ENCODE measurements around the gene FGF12. TPM values are rescaled to one million over a fixed set of nuclear protein-coding genes. Genes with fewer than 3 reads are reported as not detected.

FGF12 gene
- total RNA-seq, 2 donors from 2014 or later = 245 to 291 TPM

DNA sequence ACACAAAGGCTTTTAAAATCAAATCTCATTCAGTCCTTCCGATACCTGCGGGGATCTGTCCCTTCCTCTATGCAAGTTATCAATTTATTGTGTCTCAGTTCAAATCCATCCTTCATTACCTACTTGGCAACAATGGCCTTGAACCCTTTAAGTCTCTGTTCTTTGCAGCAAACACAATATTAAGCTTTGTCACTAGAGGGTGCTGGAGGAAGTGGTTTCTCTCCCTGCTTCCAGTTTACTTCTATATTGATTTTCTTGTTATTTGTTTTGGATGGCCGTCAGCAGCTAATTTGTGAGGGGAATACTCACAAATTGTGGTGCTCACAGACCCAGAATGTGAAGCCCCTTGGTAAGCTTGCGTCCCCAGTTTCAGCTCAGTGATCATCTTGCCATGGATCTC, 278.3 kb downstream of the FGF12 start:
- DNase-seq (no peak), ATAC-seq (no peak)
- intact Hi-C loops (cut with DNase I) = loop anchor here in 1 of 2 donors (10.0 kb wide), 2 partner anchors 314 to 1034 kb away; no protein-coding TSS in a partner anchor

DNA sequence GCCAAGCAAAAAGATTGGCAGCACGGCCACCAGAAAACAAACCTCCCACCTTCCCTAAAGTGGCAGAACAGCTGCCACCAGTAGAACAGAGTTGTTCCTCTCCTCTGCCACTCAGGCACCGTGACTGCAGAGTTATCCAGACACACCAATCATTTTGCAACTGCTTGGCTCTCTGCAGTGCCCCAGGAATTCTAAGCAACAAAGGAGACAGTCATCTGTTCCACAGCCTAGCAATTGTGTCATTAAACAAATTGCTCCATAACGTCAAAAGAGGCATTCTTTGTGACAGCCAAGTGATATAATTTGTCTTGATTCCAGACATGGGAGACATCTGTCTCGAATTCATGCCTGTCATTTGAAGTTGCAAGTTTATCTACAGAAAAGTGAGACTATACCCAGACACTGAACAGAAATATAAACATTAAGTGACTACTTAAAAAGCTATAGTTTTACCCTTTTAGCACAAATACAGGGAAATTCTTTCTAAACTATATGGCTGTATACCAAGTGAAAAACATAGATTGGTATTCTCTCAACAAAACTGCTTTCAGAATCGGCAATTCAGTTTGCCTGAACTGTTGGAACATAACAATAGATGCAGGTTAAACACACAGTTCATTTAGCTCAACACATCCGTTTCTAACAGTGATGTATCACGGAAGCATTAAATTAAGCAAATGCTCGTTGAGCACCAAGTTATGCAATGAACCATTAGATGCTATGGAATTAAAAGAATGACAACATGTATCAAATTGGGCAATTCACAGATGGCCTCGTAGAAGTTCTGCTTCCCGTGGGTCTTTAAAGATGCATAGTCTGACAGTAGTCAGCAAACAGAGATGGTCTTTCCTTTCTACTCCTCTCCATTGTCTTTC, 281.3 kb downstream of the FGF12 start:
- peak; percentile 51 to 73 for ATAC-seq
- intact Hi-C loops (cut with DNase I) = loop anchor here in 1 of 2 donors (10.0 kb wide), 2 partner anchors 311 to 1031 kb away; no protein-coding TSS in a partner anchor
- DNase-seq = peak; percentile 26

DNA sequence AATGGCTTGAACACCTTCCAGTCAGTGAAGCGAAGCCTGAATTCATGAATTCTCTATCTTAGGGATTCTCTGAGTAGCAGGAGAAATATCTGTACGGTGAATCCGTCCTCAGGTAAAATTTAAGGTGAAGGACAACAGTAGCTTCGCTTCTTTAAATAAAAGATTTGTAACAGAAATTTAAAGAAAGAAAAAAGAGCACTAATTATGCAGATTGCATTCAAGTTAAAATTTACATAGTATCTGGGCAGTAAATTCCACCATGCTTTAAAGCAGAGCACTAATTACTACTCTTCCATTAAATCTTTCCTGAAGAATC, 282.6 kb downstream of the FGF12 start:
- intact Hi-C loops (cut with DNase I) = loop anchor here (1.0 to 10.0 kb wide), 4 partner anchors 310 to 1030 kb away; no protein-coding TSS in a partner anchor
- no peak for DNase-seq
- no peak for ATAC-seq

- intact Hi-C loops (cut with DNase I) = loop anchor here (1.0 to 10.0 kb wide), 4 partner anchors 309 to 1029 kb away; no protein-coding TSS in a partner anchor
- peak; percentile 80 to 89 for ATAC-seq
- peak; percentile 55 for DNase-seq
These were observed 283.1 kb downstream of the FGF12 start for GRCh38 chr3:192444096-192444790.

- DNase-seq (no peak), ATAC-seq (no peak)
- intact Hi-C loops (cut with DNase I) = no loop called here
These were observed 292.1 kb downstream of the FGF12 start for GRCh38 chr3:192435241-192435640.

GRCh38 chr3:192434186-192434585, 293.2 kb downstream of the FGF12 start:
- no peak for DNase-seq
- intact Hi-C loops (cut with DNase I) = loop anchor here in 1 of 2 donors (5.0 kb wide), 1 partner anchor 247 kb away; no protein-coding TSS in a partner anchor
- no peak for ATAC-seq

DNA sequence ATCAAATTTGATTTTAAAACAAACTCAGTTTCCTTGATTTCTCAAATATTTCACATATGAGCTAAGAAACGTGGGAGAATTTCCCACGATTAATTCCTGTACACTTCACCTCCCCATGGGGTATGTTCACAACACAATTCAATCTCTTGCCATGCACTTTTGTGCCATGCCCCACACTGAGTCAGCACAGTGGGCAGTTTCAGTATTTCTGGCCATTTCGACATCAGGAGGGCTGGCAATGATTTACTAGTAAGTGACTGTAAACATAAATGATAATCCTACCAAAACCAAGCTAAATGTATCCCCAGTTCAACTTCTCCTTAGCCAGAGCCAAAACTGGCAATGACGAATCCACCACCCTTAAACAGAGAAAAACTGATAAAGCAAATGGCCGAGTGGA, 293.6 kb downstream of the FGF12 start:
- ATAC-seq (no peak), DNase-seq (no peak)
- intact Hi-C loops (cut with DNase I) = loop anchor here in 1 of 2 donors (5.0 kb wide), 1 partner anchor 246 kb away; no protein-coding TSS in a partner anchor

DNA sequence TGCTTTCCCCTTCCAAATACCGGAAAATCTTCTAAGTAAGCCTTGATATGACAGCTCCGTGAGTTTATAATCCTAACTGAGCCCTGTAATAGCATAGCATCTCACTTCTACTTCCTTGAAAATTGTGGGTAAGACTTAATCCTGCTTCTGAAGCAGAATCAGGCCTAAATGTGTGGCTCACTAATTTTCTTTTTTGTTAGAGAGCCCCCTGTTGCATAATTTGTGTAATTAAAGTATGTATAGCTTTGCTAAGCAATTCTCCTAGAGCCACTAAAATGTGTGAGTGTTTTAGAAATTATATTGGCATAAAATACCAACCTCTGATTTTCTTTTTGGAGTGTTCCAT, 304.4 kb downstream of the FGF12 start:
- DNase-seq = no peak
- ATAC-seq = no peak
- intact Hi-C loops (cut with DNase I) = loop anchor here in 1 of 2 donors (5.0 kb wide), 1 partner anchor 291 kb away; no protein-coding TSS in a partner anchor

GRCh38 chr3:192422321-192422996, 304.9 kb downstream of the FGF12 start:
- intact Hi-C loops (cut with DNase I) = loop anchor here in 1 of 2 donors (5.0 kb wide), 1 partner anchor 290 kb away; no protein-coding TSS in a partner anchor

GRCh38 chr3:192419312-192419711, 308.0 kb downstream of the FGF12 start:
- intact Hi-C loops (cut with DNase I) = no loop called here
- no peak for DNase-seq
- ATAC-seq = no peak

More at GRCh38 chr3:192422321-192422996, 304.9 kb downstream of the FGF12 start:
- DNase-seq (no peak), ATAC-seq (peak in 1 of 2 donors; percentile 51)

DNA sequence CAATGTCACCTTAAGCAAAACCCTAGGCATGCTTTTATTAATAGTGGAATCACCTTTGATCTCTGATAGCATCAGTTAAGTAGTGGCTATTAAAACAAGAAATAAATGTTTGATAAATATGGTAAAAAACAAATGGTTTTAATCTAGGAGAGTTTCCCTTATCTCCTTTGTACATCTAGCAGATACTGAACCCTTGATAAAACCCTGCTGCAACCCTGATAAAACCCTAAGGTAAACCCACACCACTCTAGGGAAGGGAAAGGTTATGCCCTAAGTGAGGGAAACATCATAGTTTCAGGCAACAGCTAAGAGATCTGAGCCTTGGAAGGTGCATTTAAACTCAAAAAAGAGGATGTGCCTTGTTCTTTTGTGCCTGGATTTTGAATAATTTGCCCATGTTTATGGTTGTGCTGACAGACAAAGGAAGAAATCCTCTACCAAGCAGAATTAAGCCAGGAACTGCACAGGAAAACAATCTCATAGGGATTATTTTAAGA, 309.7 kb downstream of the FGF12 start:
- DNase-seq (no peak), ATAC-seq (no peak)
- intact Hi-C loops (cut with DNase I) = no loop called here

DNA sequence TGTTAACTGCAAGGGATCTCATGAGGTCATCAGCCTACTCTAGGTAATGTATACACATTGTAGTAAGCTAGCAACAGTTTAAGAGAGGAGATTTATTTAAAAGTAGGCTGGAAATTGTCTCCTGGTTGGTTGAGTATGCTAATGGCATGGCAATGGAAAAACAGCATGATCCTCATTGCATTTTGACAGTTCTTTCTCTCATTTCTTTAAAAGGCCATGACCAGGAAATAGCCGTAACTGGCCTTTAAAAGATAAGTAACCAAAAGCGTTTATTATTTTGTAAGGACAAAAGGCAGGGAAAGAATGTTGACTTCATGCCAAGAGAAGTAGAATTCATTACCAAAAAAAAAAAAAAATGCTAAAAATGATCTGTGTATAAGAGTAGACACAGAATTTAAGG, 310.3 kb downstream of the FGF12 start:
- no peak for ATAC-seq
- intact Hi-C loops (cut with DNase I) = no loop called here
- no peak for DNase-seq

DNA sequence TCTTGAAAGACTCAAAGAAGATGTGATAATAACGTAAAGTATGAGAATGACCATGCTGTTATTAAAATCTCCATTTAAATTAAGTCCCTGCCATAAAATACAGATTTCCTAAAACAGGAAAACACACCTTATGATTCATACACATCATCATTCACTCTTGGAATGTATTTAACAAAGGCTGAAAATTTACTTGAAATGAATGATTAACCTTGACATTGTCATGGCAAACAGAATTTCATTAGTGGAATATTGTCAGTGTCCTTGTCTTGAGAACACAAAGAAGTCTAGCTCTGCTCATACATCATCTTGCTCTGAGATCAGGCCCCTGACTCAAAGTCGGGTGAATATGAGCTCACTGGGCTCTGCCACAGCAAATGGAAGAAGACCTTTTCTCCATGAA, 313.9 kb downstream of the FGF12 start:
- ATAC-seq = no peak
- DNase-seq = no peak
- intact Hi-C loops (cut with DNase I) = no loop called here

GRCh38 chr3:192410684-192410960, 316.7 kb downstream of the FGF12 start:
- no peak for ATAC-seq
- intact Hi-C loops (cut with DNase I) = no loop called here
- DNase-seq = no peak

GRCh38 chr3:192409838-192410683, 317.3 kb downstream of the FGF12 start:
- intact Hi-C loops (cut with DNase I) = no loop called here
- ATAC-seq (peak; percentile 50 to 59), DNase-seq (peak; percentile 31)

DNA sequence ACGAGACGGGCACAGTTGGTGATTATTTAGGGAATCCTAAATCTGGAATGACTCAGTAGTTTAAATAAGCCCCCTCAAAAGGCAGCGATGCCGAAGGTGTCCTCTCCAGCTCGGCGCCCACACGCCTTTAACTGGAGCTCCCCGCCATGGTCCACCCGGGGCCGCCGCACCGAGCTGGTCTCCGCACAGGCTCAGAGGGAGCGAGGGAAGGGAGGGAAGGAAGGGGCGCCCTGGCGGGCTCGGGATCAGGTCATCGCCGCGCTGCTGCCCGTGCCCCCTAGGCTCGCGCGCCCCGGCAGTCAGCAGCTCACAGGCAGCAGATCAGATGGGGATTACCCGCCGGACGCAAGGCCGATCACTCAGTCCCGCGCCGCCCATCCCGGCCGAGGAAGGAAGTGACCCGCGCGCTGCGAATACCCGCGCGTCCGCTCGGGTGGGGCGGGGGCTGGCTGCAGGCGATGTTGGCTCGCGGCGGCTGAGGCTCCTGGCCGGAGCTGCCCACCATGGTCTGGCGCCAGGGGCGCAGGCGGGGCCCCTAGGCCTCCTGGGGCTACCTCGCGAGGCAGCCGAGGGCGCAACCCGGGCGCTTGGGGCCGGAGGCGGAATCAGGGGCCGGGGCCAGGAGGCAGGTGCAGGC, 318.0 kb downstream of the FGF12 start:
- ATAC-seq (peak; percentile 79 to 80), DNase-seq (peak; percentile 53)
- intact Hi-C loops (cut with DNase I) = no loop called here

DNA sequence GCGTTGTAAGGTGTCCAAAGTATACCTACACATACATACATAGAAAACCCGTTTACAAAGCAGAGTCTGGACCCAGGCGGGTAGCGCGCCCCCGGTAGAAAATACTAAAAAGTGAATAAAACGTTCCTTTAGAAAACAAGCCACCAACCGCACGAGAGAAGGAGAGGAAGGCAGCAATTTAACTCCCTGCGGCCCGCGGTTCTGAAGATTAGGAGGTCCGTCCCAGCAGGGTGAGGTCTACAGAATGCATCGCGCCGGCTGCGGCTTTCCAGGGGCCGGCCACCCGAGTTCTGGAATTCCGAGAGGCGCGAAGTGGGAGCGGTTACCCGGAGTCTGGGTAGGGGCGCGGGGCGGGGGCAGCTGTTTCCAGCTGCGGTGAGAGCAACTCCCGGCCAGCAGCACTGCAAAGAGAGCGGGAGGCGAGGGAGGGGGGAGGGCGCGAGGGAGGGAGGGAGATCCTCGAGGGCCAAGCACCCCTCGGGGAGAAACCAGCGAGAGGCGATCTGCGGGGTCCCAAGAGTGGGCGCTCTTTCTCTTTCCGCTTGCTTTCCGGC, 318.6 kb downstream of the FGF12 start:
- DNase-seq (peak; percentile 21), ATAC-seq (peak; percentile 11 to 18)
- intact Hi-C loops (cut with DNase I) = no loop called here

All from left cardiac atrium (tissue), 4 donors.